Hematopoietic multipotent progenitor cell treated with erythropoietin and hydrocortisone succinate and interleukin-3 and kit ligand, for 15 days (in vitro differentiated cells): ENCODE results near the gene CRYGN.

Source experiments
- DNase-seq: peaks from one replicate; pipeline ENCODE4 v3.0.0-alpha.2; 2015; ENCODE audit warnings: low spot score

The CRYGN gene

DNA sequence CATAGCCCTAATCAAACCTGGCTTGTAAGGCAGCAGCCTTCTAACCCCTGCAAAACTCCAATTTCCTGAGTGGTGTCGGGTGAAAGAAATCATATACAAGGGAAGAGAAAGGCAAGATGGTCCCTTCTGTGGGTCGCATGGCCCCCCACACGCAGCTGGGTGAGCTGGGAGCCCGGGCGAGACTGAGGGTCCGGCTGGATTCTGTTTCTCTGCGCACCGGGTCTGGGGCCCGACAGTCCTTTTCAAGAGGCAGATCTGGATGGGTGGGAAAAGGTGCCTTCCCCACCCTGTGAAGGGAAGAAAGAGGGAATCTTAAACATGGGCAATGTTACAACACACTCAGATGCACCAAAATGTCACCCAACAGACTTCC is 48.6 kb downstream of the CRYGN start:
- DNase-seq: no peak

DNA sequence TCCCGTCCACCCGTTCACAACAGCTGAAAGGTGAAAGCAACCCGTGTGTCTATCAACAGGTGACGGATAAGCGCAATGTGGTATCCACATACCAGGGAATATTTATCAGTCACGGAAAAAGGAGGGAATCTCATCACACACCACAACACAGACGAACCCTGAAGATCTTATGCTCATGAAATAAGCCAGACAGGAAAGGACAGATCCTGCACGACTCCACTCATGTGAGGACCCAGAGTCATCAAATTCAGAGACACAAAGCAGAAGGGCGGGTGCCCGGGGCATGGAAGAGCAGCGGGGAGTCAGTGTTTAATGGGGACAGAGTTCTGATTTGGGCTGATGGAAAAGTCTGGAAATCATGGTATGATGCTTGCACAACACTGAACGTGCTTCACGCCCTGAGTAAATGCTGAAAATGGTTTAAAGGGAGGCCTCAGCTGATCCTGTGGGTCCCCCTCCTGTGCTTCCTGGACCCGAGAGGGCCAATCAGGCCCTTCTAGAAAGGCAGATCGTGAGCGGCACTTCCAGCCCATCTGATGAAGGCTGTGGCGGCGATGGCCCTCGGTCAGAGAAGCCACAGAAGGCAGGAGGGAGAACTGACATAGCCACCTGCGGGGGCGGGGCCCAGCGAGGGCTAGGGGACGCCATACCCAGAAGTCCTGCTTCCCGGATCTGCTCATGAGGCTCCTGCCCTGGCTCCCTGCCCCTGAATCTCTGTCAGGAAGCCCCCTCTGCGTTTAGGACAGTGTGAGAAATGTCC is 49.2 kb downstream of the CRYGN start:
- no peak for DNase-seq

DNA sequence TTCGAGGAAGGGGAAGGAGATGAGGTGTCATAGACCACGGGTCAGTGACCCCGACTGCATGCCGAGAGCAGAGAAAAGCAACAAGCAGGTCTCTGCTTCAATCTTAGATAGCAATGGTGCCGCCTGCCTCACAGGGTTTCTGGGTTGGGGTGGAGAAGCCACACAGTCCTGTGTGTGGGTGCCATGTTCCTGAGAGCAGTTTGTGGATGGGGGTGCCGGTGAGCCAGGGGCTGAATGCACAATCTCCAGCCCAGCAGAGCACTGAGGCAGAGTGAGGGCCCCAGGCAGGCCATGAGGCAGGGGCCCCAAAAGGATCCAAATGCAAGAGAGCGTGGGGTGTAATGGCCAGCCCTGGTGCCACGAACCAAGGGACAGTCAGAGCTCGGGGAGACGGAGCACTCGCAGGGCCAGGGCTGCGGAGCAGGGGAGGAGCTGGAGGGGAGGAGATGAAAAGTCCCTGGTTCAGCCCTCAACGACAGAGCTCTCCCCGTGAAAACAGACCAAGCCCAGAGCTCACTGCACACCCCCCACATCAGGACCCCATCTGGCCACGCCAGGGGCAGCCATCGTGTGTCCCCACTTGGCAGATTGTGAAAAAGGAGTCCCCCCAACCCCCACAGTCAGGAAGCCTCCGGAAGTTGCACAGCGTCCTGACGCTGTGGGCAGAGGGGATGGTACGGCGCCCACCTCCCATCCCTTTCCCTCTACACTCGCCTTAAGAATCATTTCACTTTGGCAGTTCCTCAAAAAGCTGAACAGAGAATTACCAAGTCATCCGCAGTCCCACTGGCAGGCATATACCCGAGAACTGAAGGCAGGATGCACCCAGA is 50.0 kb downstream of the CRYGN start:
- no peak for DNase-seq

DNA sequence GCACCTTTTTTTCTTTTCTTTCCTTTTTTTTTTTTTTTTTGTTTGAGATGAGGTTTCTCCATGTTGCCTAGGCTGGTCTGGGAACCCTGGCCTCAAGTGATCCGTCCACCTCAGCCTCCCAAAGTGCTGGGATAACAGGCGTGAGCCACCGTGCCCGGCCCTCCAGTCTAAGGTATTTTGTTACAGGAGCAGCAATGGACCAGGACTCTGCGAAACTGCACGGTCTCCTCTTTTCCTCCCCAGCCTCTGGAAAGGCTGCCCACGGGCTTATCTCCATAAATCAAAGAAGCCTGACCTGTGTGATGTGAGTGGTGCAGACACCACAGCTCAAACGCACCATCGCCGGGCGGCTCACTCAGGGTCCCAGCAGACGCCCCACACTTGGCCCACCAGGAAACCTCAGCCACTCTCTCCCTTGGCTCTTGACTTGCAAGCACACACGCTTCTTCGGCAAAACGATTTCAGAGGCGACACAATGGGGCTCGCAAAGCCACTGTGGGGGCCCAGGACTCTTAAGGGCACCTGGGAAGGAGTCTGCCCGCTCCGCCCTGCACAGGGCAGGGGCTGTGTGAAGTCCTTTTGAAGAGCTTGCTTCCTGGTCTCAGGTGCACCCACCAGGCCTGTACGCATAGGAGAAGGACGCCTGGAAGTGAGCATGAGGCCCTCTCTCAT is 50.7 kb downstream of the CRYGN start:
- DNase-seq: no peak

DNA sequence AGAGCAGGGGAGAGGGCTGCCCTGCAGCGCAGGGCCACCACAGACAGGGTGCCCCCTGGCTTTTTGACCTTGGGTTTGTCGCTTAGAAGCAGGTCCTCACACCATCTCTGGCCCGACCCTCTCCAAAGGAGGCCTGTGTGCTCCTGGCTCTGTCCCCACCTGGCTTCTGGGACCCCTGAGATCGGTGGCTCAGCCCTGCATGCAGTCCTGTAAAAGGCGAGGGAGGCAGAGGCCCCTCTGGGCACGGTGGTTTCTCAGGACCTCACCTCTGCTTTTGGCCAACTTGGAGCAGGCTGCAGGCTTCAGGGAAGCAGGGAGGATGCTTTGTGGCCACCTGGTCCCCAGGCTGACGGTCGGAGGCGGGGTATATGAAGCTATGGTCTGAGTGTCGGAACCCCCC is 51.5 kb downstream of the CRYGN start:
- DNase-seq: no peak

DNA sequence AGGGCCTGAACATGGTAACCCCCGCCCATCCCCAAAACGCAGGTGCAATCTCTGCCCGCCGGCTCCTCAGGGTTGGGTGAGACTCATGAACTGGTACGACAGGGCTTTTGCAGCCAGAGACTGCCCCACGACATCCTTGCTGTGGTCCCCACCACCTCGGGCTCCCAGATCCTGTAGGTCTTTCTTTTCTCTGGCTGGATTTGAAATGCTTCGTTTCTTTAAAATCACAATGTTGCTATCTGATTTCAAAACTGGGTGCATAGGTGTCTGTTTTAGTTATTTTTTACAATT is 52.0 kb downstream of the CRYGN start:
- no peak for DNase-seq

DNA sequence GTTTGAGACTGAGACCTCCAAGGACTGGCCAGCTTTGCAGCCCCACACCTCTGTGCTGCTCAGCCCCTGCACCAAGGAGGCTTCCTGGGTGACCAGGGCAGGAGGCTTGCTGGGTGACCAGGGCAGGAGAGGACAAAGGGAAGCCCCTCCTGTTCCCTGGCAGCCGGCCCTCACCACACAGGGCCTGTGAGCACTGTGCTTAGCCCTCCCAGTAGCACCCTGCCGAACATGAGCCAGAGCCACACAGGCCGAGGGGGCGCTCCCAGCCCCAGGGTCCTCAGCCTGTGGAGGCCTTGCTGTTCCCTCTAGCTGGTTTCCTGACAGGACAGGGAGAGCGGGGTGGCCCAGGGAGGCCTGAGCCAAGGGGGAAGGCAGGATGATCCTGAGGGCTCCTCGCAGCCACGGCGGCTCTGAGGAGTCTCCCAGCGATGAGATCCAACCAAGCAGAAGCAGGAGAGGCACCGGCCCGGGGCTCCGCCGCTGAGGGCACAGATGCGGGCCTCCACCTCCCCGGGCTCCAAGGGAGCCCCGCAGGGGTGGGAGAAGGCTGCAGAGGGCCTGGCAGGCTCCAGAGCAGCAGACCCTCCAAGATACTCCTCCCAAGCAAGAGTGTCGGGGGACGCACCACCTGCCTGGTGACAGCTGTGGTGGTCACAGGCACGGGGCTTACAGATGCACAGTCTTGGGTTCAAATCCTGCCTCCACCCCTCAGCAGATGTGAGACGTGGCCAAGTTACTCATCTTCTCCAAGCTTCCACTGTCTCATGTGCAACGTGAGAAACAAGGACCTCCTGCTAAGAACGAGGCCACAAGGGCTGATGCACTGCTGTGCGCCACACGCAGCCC is 52.6 kb downstream of the CRYGN start:
- DNase-seq: no peak

DNA sequence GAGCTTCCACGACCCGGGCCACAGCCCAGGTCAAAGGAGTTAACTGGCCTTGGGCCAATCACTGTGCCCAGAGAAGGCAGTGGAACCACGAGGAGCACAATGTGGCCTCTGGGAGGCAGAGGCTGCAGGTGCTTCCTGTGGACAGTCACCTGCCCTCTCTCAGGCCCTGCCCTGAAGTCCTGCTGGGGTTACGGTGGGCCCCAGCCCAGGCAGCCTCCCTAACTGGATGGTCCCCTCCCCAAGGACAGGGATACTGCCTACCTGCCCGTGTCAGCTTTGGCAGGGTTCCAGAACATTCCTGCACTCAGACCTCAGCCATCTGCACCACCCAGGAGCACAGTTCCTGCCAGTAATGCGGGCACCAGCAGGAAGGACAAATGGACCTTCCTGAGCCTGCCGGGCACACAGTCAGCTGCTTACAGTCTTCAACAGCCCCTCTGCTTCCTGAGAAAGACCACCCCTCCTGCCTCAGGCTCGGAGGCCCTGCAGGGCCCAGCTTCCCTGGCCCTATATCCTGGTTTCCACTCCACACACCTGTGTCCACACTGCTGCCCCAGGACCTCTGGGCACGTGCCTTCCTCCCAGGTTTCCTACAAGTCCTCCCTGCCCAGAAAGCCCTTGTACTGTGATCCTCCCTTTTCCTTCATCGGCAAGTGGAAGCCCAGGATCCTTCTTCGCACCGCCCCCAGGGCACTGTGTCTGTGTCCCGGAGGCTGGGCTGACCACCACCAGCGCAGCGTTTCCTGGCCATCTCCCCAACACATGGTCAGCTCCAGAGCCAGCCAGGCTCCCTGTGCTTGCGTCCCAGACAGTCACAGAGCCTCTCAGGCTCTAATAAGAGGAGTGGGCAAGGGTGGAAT is 53.4 kb downstream of the CRYGN start:
- no peak for DNase-seq

DNA sequence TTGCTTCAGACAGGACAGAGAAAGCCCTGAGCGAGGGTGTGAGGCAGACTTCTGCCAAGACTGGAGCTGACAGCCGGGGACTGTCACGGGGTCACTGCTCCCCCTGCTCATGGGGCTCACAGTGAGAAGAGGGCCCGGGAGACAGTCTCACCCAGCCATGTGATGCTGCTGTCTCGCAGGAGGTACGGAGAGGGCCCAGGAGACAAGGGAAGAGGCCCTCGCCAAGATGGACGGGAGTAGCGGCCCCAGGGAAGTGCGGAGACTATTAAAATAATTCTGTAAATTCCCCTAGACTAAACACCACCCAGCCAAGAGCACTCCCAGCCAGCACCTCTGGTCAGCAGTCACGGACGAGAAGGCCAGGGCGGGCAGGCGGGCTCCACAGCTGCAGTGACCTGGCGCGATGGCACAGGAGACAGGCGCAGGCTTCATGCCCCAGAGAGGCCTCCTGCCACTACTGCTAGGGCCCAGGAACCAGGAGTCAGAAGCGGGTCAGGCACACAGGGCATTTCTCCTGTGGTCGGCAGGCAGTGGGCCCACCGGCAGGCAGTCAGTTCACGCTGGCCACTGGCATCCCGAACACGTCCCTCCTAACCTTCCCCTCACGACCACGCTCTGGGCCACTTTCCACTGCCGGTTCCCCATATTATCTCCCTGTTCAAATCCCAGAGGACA is 54.2 kb downstream of the CRYGN start:
- DNase-seq: no peak

DNA sequence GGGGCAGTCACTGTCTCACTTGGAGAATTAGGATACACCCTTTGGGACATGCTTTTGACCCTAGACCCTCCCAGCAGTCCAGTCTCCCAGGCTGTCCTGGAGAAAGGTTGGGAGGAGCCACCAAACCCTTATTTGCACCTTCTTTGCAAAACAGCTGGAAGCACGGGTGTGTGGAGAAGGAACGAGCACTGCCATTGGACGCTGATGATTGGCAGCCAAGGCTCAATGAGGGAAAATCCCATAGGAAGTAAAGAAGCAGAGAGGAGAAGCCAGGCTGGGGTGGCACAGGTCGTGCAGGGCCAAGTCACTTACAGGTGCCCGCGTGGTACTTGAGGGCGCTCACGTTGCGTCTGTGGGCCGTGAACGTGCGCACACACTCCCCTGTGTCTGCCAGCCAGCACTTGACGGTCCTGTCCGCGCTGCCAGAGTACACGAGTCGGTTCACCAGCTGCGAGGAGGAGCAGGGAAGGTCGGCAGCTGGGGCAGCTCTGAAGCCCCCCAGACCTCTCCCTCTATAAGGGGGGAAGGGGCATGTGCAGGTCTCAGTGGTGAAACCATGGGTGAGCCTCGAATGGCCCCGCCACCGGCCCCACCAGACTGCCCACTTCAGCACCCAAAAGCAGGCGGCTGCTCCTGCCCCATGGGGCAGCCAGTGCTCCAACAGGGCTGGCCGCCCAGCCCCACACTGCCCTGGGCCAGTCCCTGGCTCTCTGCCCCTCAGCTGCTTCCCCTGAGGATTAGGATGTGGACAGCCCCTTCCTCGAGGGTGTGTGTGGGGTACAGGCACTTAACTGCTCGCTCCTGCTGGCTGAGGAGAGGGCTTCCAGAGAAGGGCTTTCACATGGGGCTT is 54.9 kb downstream of the CRYGN start:
- no peak for DNase-seq

DNA sequence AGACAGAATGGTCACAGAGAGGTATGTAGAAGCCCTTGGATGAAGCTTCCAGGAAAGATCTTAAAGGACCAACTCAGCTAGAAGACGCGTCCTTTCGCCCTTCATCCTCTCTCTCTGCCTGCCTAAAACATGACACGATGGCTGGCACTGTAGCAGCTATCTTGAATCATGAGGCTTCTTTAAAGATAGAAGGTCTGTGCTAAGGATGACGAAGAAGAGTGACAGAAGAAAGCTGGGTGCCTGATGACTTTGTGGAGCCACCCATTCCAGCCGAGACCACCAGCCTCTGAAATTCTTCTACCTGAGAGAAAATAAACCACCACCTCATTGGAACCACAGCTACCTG is 55.6 kb downstream of the CRYGN start:
- no peak for DNase-seq

DNA sequence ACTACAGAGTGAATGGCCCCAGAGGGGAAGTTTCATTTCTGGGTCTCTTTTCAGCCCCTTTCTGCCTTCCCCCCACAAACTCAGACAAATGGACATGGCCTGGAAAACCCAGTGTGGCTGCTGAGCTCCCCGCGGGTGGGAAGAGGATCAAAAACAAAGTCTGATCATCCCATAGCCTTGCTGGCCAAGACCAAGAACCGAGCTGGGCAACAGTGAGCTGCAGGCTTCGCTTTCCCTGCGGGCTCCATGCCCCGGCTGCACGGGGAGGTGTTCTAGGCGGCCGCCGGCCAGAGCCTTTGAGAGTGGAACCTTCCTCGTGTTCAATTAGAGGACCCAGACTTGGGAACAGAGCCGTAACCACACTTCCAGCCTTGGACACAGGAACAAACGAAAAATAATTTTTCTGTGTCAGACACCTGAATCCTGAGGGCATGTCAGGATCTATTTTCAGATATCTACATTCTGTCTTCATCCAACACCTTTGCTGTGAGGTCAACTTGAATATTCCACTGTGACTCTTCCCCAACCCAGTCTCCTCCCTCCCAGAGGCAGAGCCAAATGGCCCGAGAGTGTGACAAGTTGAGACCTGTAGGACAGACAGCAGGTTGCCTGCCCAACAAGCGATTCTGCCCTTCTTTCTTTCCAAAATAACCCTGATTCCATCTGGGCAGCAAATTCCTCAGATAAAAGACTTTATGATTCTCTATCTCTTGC is 56.1 kb downstream of the CRYGN start:
- no peak for DNase-seq

DNA sequence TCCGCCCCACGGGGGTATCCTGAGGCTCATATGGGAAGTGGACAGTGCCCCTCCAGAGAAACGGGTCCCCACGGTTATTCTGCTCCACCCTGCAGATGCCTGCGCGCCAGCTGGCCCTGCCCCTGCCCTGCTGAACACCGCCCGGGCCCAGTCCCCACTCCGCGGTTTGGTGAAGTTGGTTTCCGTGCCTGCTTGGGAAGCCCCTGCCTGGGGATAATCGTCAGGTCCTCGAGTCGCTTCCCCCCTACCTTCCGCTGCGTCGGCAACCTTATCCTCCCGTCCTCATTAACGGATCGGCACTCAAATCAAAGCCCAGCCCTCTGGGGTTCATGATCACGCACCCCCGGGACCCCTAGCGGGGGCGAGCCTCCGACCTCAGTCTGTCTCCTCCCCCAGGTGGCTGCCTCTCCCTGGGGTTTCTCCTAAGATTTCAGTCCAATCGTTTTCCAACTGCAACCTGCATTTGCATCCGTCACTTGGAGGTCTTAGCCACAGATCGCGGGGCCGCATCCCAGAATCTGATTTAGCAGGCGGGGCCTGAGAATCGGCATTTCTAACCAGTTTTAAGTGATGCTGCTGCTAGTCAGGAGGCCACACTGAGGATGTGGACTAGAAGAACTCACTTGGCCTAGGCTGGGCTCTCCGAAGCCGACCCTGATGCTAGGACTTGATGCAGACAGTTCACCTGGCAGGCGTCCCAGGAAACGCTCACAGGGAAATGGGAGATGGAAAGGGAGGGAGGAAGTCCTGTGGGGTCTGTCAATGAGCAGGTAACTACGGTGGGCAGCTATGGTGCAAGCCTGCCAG is 57.7 kb downstream of the CRYGN start:
- no peak for DNase-seq

DNA sequence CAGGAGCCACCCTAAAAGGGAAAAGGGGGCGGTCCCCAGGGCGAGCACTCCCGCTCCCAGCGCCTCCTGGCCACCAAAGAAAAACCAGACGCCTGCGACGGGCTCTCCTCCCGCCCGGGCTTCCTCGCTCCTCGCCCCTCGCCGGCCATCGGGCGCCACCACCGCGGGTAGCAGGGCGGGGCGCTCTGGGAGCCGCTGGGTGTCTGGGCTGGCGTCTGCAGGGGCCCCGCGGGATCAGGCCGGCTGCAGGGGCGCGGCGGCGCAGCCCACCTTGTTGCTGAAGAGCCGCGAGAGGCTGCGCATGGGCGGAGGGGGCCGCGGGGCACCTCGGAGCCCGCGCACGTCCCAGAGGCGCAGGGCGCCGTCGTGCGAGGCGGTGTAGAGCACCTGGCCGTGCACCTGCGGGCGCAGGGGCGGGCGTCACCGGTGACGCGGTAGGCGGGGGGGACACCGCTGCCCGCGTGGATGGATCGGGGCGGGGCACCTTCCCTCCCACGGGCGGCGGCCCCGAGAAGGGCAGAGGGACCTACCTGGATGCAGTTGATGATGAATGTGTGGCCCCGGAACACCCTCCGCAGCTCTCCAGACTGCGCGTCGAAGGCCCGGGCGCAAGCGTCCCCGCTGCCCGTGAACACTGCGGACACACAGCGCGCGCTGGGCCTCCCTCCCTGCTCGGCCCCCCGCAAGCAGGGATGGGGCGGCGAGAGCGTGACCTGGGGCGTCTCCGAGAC is 58.4 kb downstream of the CRYGN start:
- DNase-seq: no peak

DNA sequence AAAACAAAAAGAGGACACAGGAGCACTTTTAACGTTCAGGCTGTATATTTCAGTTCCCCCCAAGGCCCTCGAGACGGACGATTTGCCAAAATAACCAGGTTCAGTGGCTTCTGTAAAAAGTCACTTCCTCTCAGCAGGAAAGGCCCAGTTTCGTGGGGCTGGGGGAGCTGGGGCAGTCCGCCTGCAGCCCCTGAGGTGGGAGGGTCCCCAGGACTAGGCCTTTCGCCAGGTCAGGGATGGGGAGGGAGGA is 58.9 kb downstream of the CRYGN start:
- no peak for DNase-seq

DNA sequence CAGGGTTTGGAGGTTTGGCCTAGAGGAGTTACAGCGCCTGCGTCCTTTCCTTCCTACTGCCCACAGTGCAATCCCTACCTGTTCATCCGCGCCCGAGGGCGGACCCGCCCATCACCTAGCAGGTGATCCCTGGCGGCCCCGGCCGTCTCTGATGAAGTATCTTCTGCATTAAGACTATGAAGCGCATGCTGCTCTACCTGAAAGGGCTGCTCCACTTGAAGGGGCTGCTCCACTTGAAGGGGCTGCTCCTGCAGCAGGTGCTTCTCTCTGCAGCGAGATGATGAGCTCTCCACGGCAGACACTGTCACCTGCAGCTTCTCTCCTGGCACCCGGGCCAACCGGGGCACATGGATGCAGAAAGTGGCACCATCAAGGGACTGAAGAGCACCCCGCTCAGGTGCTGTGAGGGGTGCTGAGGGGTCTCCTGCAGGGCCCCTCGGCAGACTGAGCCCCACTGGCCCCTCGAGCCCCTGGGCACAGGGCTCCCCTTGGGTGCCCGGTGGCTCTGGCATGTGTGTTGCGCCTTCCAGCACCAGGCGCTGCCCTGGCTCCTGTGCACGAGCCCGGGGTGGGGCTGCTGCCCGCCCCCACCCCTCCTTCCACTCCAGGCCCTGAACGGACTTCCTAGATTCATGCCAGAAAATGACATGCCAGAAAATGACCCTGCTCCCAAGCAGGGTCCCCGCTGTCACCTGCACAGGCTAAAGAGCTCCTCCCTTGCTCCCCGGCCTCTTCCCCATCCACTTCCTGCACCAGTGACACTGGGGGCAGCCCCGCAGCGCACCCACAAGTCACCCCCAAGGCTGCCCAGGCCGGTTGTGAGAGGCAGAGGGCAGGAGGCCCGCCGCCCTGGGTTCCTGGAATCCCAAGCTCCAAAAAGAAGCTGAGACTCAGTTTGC is 59.5 kb downstream of the CRYGN start:
- DNase-seq: no peak
